PC-9 (cell line): ENCODE measurements around the gene DPH1.

ENCODE experiments used
- EZH2 ChIP-seq: fragments of 200-600 bp; sonication (generic); IDR thresholded peaks from 2 replicates; pipeline ENCODE4 v1.8.0; 2017; ENCODE audit warnings: antibody characterized with exemption, low read depth
- TF ChIP-seq, protein P1 (sequence below): fragments of 200-600 bp; sonication (generic); conservative IDR thresholded peaks from 2 replicates; pipeline ENCODE4 v1.6.1; 2017; ENCODE audit warnings: mixed run types, antibody characterized with exemption, mild to moderate bottlenecking, moderate library complexity

DNA sequence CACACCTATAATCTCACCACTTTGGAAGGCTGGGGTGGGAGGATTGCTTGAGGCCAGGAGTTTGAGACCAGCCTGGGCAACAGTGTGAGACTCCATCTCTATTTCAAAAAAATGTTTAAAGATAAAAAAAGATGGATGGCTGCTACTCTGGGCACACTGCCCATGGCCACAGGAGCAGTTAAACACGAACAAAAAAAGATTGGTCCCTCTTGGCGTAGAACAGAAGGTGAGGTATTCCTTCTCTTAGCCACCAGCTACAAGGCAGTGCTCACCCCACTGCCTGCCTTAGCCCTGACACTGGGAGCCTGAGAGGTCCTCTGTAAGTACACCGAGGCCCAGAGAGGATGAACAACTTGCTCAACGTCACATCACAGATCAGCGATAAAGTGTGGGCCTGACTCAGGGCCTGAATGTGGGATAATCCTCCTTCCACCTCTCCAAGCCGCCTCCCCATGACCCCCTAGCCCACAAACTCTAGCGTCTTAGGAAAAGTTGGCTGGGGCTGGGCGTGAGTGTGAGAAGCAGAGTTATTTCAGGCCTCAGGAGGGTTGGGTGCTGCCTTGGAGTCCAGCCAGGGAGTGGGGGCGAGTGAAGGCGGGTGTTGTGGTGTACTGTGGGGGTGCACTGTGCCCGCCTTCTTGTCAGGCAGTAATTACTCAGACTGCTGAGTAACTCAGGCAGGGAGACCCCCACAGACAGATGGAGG lies 2.3 kb upstream of the DPH1 start:
- TF ChIP-seq, protein P1, sequence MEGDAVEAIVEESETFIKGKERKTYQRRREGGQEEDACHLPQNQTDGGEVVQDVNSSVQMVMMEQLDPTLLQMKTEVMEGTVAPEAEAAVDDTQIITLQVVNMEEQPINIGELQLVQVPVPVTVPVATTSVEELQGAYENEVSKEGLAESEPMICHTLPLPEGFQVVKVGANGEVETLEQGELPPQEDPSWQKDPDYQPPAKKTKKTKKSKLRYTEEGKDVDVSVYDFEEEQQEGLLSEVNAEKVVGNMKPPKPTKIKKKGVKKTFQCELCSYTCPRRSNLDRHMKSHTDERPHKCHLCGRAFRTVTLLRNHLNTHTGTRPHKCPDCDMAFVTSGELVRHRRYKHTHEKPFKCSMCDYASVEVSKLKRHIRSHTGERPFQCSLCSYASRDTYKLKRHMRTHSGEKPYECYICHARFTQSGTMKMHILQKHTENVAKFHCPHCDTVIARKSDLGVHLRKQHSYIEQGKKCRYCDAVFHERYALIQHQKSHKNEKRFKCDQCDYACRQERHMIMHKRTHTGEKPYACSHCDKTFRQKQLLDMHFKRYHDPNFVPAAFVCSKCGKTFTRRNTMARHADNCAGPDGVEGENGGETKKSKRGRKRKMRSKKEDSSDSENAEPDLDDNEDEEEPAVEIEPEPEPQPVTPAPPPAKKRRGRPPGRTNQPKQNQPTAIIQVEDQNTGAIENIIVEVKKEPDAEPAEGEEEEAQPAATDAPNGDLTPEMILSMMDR = no peak
- TF ChIP-seq EZH2 = no peak
